GM12878 (cell line): ENCODE results near the gene ACACB.

Experiments used
- BACH1 ChIP-seq: fragments of 450-650 bp; IDR thresholded peaks from 2 replicates; pipeline ENCODE4 v1.6.1; 2017; ENCODE audit warnings: mild to moderate bottlenecking, borderline replicate concordance
- CHD1 ChIP-seq: IDR thresholded peaks from 2 replicates; pipeline ENCODE4 v1.6.1; 2012; ENCODE audit warnings: low read depth, low read length, improper control_type of control experiment
- CTCF ChIP-seq, 3 experiments: IDR thresholded peaks in 2 of 3; conservative IDR thresholded peaks in 1 of 3; 2 replicates each; pipeline ENCODE4 v1.5.1; 2011; ENCODE audit warnings: low read depth in 3 of 3, low read length in 3 of 3, mild to moderate bottlenecking in 3 of 3, control low read depth in 2 of 3, moderate library complexity in 2 of 3, inconsistent platforms in 1 of 3, mixed read lengths in 1 of 3; ENCODE audit not compliant: control insufficient read depth in 2 of 3, insufficient read depth in 1 of 3; ENCODE audit errors: extremely low read depth in 1 of 3
- IRF4 ChIP-seq: IDR thresholded peaks from 2 replicates; pipeline ENCODE4 v1.6.1; 2011; ENCODE audit warnings: low read depth, low read length
- SIN3A ChIP-seq: IDR thresholded peaks from 2 replicates; pipeline ENCODE4 v1.6.1; 2012; ENCODE audit warnings: low read depth, low read length, improper control_type of control experiment
- ZBED1 ChIP-seq: IDR thresholded peaks from 2 replicates; pipeline ENCODE4 v1.6.1; 2016; ENCODE audit warnings: borderline replicate concordance
- ZBTB33 ChIP-seq: fragments of 450-650 bp; IDR thresholded peaks from 2 replicates; pipeline ENCODE4 v1.6.1; 2017; ENCODE audit warnings: mild to moderate bottlenecking
- TF ChIP-seq, protein P1 (sequence below): IDR thresholded peaks from 2 replicates; pipeline ENCODE4 v1.6.1; 2012; ENCODE audit warnings: low read depth, low read length, improper control_type of control experiment

DNA sequence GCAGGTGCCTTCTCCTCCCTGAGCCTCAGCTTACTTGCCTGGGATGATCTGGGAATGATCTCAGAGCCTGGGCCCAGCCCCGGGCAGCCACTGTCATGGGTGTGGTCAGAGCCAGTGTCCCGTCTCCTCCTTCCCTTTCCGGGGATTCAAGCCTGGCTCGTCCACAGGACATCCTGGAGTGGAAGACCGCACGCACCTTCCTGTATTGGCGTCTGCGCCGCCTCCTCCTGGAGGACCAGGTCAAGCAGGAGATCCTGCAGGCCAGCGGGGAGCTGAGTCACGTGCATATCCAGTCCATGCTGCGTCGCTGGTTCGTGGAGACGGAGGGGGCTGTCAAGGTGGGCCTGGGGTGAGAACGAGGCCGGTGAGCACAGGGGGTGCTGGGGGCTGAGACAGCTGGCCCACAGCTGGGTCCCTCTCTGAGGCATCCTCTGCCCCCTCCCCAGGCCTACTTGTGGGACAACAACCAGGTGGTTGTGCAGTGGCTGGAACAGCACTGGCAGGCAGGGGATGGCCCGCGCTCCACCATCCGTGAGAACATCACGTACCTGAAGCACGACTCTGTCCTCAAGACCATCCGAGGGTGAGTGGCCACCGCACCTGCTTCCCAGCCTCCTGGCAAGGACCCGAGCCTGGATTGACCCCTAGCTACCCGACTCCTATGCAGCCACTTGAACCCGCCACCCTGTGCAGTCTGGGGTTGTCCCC, 148.7 kb downstream of the ACACB start:
- TF ChIP-seq ZBED1 (no peak), BACH1 (no peak), SIN3A (no peak), CTCF (IDR thresholded peaks at IDR 0.05 in 2 of 3, conservative IDR thresholded peaks at IDR 0.05 in 1 of 3; ENCODE audit: control insufficient read depth in 2 of 3, extremely low read depth in 1 of 3, insufficient read depth in 1 of 3, low read depth in 3 of 3, low read length in 3 of 3) (no peak), CHD1 (no peak), IRF4 (no peak), ZBTB33 (no peak)
- TF ChIP-seq, protein P1, sequence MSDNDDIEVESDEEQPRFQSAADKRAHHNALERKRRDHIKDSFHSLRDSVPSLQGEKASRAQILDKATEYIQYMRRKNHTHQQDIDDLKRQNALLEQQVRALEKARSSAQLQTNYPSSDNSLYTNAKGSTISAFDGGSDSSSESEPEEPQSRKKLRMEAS: no peak
